HG03159 (cell line): Measurements from ENCODE around the gene ST6GALNAC6.

Experiments
- ATAC-seq: cut with Tn5 transposase; IDR thresholded peaks from one replicate; pipeline ENCODE4 v1.9.1; 2021; ENCODE audit warnings: mild to moderate bottlenecking, moderate library complexity; ENCODE audit not compliant: unreplicated experiment

Gene ST6GALNAC6

GRCh38 chr9:127934986-127935385, 35.6 kb upstream of the ST6GALNAC6 start:
- no peak for ATAC-seq

DNA sequence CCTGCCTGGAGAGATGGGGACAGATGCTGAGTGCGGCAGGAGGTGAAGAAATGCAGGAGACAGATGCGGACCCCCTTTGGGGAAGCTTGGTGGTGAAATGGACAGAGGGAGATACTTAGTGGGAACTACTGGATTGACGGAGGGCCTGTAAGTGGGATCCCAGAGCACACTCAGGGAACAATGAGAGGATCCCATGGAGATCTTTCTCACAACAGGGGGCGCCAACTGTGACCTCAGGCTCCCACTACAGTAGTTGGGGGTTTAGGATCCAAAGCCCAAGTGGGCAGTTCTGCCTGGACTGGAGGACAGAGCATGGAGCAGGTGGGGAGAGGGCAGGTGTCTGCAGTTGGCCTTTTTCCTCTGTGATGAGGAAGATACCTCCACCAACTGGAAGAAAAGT, 34.8 kb upstream of the ST6GALNAC6 start:
- no peak for ATAC-seq

- ATAC-seq: peak; percentile 36
Measured at GRCh38 chr9:127931092-127931881, 31.9 kb upstream of the ST6GALNAC6 start.

GRCh38 chr9:127930231-127931091, 31.1 kb upstream of the ST6GALNAC6 start, which contains the start of gene PIP5KL1:
Gene PIP5KL1 (minus strand): TSS chr9:127930777. CDS start chr9:127930752, 25 bp downstream.
- ATAC-seq: peak; percentile 78

DNA sequence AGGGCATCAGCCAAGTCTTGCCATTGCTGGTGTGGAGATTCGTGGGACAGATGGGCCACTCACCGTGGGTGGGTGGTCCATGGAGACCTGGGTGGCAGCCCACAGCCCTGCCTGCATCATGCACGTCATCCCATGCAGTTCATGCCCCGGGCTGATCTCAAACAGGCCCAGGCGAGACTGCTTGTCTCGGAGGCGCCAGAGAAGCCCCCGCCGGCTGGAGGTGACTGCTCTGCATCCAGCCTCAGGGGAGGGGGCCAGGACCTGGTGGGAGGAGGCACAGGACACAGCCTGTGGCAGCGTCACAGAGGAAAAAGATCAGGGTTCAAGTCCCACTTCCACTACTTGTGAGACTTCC, 30.2 kb upstream of the ST6GALNAC6 start:
- ATAC-seq: no peak

DNA sequence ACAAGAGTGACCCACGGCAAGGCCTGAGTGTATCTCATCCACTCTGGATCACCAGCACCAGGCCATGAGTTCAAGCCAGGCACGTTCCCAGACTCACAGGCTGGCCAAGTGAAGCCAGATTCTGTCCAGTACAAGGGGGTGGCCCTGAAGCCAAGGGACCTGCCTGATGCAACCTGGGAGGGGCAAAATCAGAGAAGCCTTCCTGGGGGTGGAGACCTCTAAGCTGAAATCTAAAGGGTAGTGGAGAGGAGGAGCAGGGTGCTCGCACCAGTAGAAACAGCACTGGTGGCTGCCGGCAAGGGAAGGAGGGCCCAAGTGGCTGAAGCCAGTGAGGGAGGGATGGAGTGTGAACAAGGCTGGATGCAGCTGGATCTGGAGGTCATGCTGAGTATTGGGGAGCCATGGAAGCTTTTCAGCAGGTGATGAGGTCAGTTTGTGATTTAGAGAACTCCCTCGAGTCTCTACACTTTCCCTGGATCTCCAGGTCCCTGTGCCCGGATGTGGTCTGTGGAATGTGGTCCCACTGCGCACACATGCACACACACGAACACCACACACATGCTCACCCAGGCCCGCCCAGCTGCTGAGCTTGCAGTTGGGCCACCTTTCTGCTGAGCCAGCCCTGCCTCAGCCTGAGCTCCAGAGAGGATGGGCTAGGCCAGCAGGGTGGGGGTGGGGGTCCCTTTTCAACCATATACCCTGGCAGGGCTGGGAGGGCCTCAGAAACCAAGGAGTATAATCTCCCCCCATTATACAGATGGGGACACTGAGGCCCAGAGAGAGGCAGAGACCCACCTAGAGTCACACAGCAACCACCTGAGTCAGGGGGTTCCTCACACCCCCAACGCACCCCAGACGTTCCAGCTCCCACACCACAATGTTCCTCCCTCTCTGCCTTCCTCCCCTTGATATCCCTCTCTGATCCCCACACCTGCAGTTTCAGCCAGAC, 29.5 kb upstream of the ST6GALNAC6 start:
- ATAC-seq: no peak

DNA sequence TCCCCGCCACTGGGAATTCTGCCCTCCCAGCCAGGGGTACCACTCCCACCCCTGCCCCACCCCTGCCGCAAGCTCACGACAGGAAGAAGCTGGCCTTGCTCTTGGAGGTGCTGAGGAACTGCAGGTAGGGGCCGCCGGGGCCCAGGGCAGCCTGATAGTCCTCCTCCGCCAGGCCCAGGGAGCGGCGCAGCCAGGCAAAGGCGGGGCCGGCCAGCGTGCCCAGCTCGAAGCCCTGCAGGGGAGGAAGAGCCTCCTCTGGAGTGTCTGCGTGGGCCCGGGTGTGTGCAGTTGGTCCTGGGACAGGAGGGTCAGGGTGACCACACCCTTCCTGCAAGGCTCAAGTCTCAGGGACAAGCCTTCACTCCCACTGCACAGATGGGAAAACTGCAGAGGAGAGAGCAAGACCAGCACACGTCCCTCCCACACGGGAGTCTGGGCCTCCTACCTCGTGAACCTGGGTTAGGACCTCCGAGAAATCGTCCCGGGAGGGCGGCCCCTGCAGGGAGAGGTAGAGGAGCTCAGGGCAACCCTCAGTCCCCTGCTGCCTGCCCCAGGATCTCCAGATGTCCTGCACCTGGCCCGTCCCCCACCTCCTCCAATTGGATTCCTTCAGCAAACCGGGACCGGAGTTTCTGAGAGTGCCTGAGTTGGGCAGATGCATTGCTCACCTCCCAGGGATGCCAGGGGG, 28.7 kb upstream of the ST6GALNAC6 start:
- ATAC-seq: no peak

GRCh38 chr9:127927201-127927987, 28.0 kb upstream of the ST6GALNAC6 start:
- ATAC-seq: no peak

- no peak for ATAC-seq
Measured at GRCh38 chr9:127926906-127927200, 27.4 kb upstream of the ST6GALNAC6 start.

DNA sequence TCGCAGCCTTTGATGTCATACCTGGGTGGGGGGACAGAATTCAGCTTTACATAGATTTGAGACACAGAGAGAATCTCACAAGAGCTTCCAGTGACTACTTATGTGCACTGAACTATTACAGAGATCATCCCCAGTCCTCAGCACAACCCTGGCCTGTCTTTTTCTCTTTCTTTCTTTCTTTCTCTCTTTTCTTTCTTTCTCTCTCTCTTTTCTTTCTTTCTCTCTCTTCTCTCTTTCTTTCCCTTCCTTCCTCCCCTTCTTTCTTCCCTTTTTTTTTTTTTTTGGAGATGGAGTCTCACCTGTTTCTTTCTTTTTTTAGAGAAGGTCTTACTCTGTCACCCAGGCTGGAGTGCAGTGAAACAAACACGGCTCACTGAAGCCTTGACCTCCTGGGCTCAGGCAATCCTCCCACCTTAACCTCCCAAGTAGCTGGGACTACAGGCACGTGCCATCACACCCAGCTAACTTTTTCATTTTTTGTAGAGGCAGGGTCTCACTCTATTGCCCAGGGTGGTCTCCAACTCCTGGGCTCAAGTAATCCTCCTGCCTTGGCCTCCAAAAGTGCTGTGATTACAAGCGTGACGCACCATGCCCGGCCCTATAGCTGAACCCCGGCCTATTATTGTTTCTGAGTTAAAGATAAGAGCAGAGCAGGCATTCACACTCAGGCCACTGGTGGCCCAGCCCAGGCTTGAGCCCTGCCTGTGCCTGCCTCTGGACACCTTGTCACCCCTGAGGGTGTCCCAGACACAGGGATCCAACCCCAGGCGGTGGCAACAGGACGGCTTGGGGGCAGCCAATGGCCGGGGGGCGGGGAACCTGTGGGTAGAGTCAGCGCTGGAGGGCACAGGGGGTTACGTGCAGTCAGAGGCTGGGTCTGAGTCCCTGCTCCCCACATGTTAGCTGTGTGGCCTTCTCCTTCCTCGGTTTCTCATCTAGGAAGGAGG, 26.8 kb upstream of the ST6GALNAC6 start:
- no peak for ATAC-seq

- ATAC-seq: no peak
Measured at GRCh38 chr9:127924736-127925444, 25.5 kb upstream of the ST6GALNAC6 start.

DNA sequence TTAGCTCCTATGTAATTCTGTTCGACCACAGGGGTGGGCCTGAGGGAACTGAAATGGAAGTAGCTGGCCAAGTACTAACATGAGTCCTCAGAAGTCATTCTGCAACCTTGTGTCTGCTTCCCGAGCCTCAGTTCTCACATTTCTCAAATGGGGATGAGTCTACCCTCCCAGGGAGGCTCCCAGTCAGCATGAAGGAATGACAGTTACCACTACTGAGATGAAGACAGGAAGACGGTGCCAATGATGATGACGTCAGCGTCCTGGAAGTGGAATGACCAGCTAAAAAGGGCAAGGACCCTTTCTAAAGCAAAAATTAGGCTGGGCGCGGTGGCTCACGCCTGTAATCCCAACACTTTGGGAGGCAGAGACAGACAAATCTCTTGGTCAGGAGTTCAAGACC, 24.4 kb upstream of the ST6GALNAC6 start:
- ATAC-seq: no peak

GRCh38 chr9:127923046-127923445, 23.6 kb upstream of the ST6GALNAC6 start:
- no peak for ATAC-seq

- ATAC-seq: no peak
Measured at GRCh38 chr9:127921557-127922120, 22.2 kb upstream of the ST6GALNAC6 start.

DNA sequence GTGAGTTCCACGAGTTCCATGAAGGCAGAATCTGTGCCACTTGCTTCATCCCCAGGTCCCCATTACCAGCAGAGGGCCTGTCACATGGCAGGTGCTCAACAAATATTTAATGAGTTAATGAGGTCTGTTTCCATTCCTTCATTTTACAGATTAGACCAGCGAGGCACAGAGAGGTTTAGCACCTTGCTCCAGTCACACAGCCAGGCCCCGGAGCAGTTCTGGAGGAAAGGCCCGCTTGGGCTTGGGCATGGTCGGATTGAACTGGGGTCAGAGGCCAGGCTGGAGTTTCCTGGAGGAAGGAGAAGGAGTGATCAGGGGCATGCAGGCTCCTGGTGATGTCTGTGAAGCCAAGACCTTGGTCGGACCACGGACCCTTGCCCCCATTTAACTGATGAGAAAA, 21.4 kb upstream of the ST6GALNAC6 start:
- ATAC-seq: no peak

DNA sequence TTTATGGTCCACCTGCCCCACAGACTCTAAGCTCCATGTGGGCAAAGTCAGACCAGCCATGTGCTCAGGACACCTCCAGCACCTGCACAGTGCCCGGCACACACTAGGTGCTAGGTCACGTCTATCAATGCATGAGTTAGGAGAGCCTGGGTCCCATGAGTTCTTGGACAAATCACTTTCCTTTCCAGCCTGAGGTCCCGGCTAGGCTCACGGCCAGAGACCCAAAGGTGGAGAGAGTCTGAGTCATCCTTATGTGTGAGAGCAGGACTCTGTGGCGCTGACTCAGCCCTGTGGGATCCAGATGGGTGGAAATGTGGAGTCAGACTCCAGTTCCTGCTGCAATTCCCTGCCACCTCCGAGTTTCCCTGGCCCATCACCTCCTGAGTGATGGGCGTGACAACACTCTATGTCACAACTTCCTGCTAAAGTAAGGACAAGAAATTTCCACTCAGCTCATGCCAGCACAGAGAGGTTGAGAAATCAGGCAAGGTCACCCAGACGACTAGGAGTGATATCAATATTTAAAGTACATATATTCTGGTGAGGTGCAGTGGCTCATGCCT, 19.9 kb upstream of the ST6GALNAC6 start:
- ATAC-seq: no peak
